G401 (cell line): Measurements from ENCODE around the gene CARD18. TPM values are rescaled to one million over a fixed set of nuclear protein-coding genes. Genes with fewer than 3 reads are reported as not detected.

ENCODE experiments used
- DNase-seq: peaks from one replicate; pipeline ENCODE4 v3.0.0-alpha.2; 2015; ENCODE audit warnings: low spot score
- in situ Hi-C: cut with HindIII; loops from 2 replicates; pipeline ENCODE4 v1.10.0; 2016; ENCODE audit warnings: low sequenced_read_pairs, mixed read lengths
- total RNA-seq: library from RNA; depleted of rRNA; stranded (reverse); fragments of >200 nt; shearing (Covaris generic); gene quantifications from 2 replicates; pipeline ENCODE4 v1.2.3, GENCODE V29; 2014; rRNA removed

CARD18 gene
- not detected in 2 replicates for total RNA-seq

- no peak for DNase-seq
- in situ Hi-C loops, result no loop called here
Observed at GRCh38 chr11:105139669-105140068, at the start of gene CARD18. Gene CARD18, minus strand, starts transcription at chr11:105139769. Its CDS starts 43 bp downstream, at chr11:105139726.

- no peak for DNase-seq
- in situ Hi-C loops, result no loop called here
Observed at GRCh38 chr11:105183987-105184386, 44.4 kb upstream of the CARD18 start.

- no peak for DNase-seq
- in situ Hi-C loops, result no loop called here
Observed at GRCh38 chr11:105183426-105183825, 43.9 kb upstream of the CARD18 start.

GRCh38 chr11:105181521-105181920 is 42.0 kb upstream of the CARD18 start:
- DNase-seq, result no peak
- in situ Hi-C loops, result no loop called here

- in situ Hi-C loops, result no loop called here
- no peak for DNase-seq
Observed at GRCh38 chr11:105181100-105181499, 41.5 kb upstream of the CARD18 start.

GRCh38 chr11:105179542-105180278 is 40.1 kb upstream of the CARD18 start:
- no peak for DNase-seq
- in situ Hi-C loops, result no loop called here

- no peak for DNase-seq
Observed at GRCh38 chr11:105177658-105178057, 38.1 kb upstream of the CARD18 start.

GRCh38 chr11:105168457-105168856 is 28.9 kb upstream of the CARD18 start:
- in situ Hi-C loops, result no loop called here

More at GRCh38 chr11:105177658-105178057, 38.1 kb upstream of the CARD18 start:
- in situ Hi-C loops, result no loop called here

GRCh38 chr11:105167244-105167643 is 27.7 kb upstream of the CARD18 start:
- in situ Hi-C loops, result no loop called here
- no peak for DNase-seq

More at GRCh38 chr11:105168457-105168856, 28.9 kb upstream of the CARD18 start:
- DNase-seq, result no peak

GRCh38 chr11:105164208-105164607 is 24.6 kb upstream of the CARD18 start:
- in situ Hi-C loops, result no loop called here
- no peak for DNase-seq

GRCh38 chr11:105162506-105162905 is 22.9 kb upstream of the CARD18 start:
- in situ Hi-C loops, result no loop called here
- no peak for DNase-seq

- DNase-seq, result no peak
- in situ Hi-C loops, result no loop called here
Observed at GRCh38 chr11:105158436-105158835, 18.9 kb upstream of the CARD18 start.

GRCh38 chr11:105156720-105157119 is 17.2 kb upstream of the CARD18 start:
- in situ Hi-C loops, result no loop called here
- no peak for DNase-seq

GRCh38 chr11:105156231-105156630 is 16.7 kb upstream of the CARD18 start:
- in situ Hi-C loops, result no loop called here
- no peak for DNase-seq

- DNase-seq, result no peak
- in situ Hi-C loops, result no loop called here
Observed at GRCh38 chr11:105155679-105156078, 16.1 kb upstream of the CARD18 start.

GRCh38 chr11:105153392-105153791 is 13.8 kb upstream of the CARD18 start:
- in situ Hi-C loops, result no loop called here

GRCh38 chr11:105152560-105152959 is 13.0 kb upstream of the CARD18 start:
- in situ Hi-C loops, result no loop called here

More at GRCh38 chr11:105153392-105153791, 13.8 kb upstream of the CARD18 start:
- no peak for DNase-seq

GRCh38 chr11:105152021-105152512 is 12.5 kb upstream of the CARD18 start:
- in situ Hi-C loops, result no loop called here
- DNase-seq, result no peak

More at GRCh38 chr11:105152560-105152959, 13.0 kb upstream of the CARD18 start:
- DNase-seq, result no peak

GRCh38 chr11:105149477-105149876 is 9.9 kb upstream of the CARD18 start:
- in situ Hi-C loops, result no loop called here
- no peak for DNase-seq

- DNase-seq, result no peak
- in situ Hi-C loops, result no loop called here
Observed at GRCh38 chr11:105148241-105148640, 8.7 kb upstream of the CARD18 start.

- in situ Hi-C loops, result no loop called here
- DNase-seq, result no peak
Observed at GRCh38 chr11:105144887-105145286, 5.3 kb upstream of the CARD18 start.
